PFSK-1 (cell line): ENCODE data around the gene PPARG.

Source experiments
- FOXP2 ChIP-seq: optimal IDR thresholded peaks from 2 replicates; pipeline ENCODE3; 2011; ENCODE audit warnings: borderline replicate concordance, control low read depth, inconsistent platforms; ENCODE audit not compliant: insufficient read depth; ENCODE audit errors: extremely low read length, extremely low read depth
- POLR2AphosphoS5 ChIP-seq: IDR thresholded peaks from 2 replicates; pipeline ENCODE4 v1.6.1; 2012; ENCODE audit warnings: low read depth, mild to moderate bottlenecking, control low read depth, low read length, moderate library complexity
- SIN3A ChIP-seq: IDR thresholded peaks from 2 replicates; pipeline ENCODE4 v1.6.1; 2012; ENCODE audit warnings: mild to moderate bottlenecking, low read length, moderate library complexity, borderline replicate concordance; ENCODE audit not compliant: insufficient read depth
- TAF1 ChIP-seq: IDR thresholded peaks from 2 replicates; pipeline ENCODE4 v1.6.1; 2012; ENCODE audit warnings: low read length, control low read depth, borderline replicate concordance; ENCODE audit not compliant: insufficient read depth
- TF ChIP-seq, protein P1 (sequence below), 2 experiments: IDR thresholded peaks; 2 replicates each; pipeline versions ENCODE4 v1.6.1 to v1.8.0; 2011 to 2012; ENCODE audit warnings: low read depth in 2 of 2, low read length in 2 of 2, control low read depth in 1 of 2, inconsistent platforms in 1 of 2, mild to moderate bottlenecking in 1 of 2, moderate library complexity in 1 of 2; ENCODE audit not compliant: insufficient read depth in 1 of 2

The PPARG gene

DNA sequence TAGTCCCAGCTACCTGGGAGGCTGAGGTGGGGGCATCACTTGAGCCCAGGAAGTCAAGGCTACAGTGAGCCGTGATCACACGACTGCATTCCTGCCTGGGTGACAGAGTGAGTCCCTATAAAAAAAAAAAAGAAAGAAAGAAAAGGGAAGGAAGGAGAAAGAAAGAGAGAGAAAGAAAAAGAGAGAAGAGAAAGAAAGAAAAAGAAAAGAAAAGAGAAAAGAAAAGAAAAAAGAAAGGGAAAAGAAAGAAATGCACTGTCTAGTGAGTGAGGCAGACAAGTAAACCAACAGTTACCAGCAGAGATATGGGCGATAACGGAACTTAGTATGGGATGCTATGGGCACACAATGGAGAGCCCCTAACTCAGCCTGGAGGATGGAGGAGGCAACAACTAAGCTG lies 158.2 kb downstream of the PPARG start:
- TF ChIP-seq, protein P1, sequence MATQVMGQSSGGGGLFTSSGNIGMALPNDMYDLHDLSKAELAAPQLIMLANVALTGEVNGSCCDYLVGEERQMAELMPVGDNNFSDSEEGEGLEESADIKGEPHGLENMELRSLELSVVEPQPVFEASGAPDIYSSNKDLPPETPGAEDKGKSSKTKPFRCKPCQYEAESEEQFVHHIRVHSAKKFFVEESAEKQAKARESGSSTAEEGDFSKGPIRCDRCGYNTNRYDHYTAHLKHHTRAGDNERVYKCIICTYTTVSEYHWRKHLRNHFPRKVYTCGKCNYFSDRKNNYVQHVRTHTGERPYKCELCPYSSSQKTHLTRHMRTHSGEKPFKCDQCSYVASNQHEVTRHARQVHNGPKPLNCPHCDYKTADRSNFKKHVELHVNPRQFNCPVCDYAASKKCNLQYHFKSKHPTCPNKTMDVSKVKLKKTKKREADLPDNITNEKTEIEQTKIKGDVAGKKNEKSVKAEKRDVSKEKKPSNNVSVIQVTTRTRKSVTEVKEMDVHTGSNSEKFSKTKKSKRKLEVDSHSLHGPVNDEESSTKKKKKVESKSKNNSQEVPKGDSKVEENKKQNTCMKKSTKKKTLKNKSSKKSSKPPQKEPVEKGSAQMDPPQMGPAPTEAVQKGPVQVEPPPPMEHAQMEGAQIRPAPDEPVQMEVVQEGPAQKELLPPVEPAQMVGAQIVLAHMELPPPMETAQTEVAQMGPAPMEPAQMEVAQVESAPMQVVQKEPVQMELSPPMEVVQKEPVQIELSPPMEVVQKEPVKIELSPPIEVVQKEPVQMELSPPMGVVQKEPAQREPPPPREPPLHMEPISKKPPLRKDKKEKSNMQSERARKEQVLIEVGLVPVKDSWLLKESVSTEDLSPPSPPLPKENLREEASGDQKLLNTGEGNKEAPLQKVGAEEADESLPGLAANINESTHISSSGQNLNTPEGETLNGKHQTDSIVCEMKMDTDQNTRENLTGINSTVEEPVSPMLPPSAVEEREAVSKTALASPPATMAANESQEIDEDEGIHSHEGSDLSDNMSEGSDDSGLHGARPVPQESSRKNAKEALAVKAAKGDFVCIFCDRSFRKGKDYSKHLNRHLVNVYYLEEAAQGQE (IDR thresholded peaks at IDR 0.05; ENCODE audit: insufficient read depth in 1 of 2, low read depth in 2 of 2, low read length in 2 of 2) = no peak
- TF ChIP-seq POLR2AphosphoS5 = no peak
- no peak for TF ChIP-seq TAF1
- no peak for TF ChIP-seq SIN3A
- TF ChIP-seq FOXP2 = no peak

DNA sequence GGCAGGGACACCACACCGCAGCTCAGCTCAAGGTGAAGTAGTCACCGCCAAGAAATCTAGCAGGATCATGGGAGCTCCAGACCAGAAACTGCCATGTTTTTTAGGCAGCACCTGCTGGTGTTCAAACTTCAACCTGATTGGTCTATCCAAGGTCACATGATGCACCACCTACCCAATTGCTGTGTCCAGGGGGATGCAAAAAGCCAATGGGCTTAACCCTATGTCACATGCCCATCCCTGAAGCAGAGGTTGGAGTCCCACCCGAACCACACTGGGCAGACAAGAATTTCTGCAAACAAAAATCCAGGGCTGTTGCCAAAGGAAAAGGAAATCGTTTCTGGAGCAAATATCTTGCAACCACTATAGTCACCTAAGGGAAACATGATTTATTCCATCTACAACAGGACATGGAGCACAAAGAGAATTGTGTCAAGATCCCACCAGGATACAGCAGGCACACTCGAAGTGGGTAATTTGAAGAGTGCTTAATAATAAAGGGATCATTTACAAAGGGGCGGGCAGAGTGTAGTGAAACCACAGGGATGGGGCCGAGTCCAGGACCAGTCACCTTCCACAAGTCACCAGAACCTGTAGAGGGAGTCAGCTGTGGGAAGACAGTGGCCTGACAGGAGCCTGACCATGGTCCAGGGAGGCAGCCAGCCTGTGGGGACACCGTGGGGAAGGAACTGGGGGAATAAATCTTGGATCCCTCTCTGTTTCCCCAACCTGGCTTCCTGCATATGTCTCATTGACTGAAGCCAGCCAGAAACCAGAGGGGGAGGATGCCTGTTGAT lies 161.2 kb downstream of the PPARG start:
- TF ChIP-seq TAF1 (no peak), SIN3A (no peak), FOXP2 (no peak), POLR2AphosphoS5 (no peak)
- TF ChIP-seq, protein P1 (IDR thresholded peaks at IDR 0.05; ENCODE audit: insufficient read depth in 1 of 2, low read depth in 2 of 2, low read length in 2 of 2) = no peak

DNA sequence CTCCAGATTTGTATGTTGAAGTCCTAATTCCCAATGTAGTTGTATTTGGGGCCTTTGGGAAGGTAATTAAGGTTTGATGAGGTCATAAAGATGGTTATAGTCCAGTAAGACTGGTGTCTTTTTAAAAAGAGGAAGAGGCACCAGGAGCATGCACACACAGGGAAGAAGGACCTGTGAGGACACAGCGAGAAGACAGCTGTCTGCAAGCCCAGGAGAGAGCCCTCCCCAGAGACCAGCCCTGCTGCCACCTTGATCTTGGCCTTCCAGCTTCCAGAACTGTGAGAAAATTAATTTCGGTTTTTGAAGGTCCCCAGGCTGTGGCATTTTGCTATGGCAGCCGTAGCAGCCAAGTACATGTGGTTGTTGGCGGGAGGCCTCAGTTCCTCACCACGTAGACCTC lies 162.6 kb downstream of the PPARG start:
- TF ChIP-seq SIN3A = no peak
- no peak for TF ChIP-seq TAF1
- TF ChIP-seq, protein P1 (IDR thresholded peaks at IDR 0.05; ENCODE audit: insufficient read depth in 1 of 2, low read depth in 2 of 2, low read length in 2 of 2) = no peak
- TF ChIP-seq FOXP2 = no peak
- TF ChIP-seq POLR2AphosphoS5 = no peak

DNA sequence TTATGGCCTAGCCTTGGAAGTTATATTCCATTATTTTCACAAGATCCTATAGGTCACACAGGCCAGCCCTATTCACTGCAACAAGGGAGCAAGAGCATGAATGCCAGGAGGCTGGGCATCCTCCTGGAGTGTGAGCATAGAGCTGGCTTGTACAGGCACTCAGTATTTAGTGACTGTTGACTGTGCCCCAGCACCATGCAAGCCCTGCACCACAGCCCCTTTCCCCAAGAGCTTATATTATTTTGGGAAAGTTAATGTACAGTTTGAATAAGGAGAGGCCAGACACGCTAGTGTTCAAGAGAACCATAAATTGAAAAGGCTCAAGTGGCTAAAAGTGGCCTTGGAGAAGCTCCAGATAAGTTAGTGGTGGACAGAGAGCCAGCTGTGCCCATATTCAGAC lies 163.1 kb downstream of the PPARG start:
- TF ChIP-seq SIN3A (no peak), FOXP2 (no peak), TAF1 (no peak), POLR2AphosphoS5 (no peak)
- TF ChIP-seq, protein P1 (IDR thresholded peaks at IDR 0.05; ENCODE audit: insufficient read depth in 1 of 2, low read depth in 2 of 2, low read length in 2 of 2) = no peak
